Mesenchymal stem cell (in vitro differentiated cells and primary cell): ENCODE measurements around the gene ZNF22.

Source experiments
- DNase-seq: peaks from one replicate; pipeline ENCODE4 v3.0.0-alpha.2; 2013
- H2AFZ ChIP-seq: one replicate; pipeline ENCODE4 v1.6.1; 2013; ENCODE audit warnings: low read depth, mild to moderate bottlenecking, control low read depth, inconsistent platforms, low read length, moderate library complexity
- H2AK5ac ChIP-seq: 2 replicates; pipeline ENCODE4 v1.6.1; 2013; ENCODE audit warnings: low read length, moderate library complexity, mild to moderate bottlenecking, inconsistent platforms; ENCODE audit not compliant: severe bottlenecking
- H2BK120ac ChIP-seq: one replicate; pipeline ENCODE4 v1.6.1; 2013; ENCODE audit warnings: low read depth, mild to moderate bottlenecking, inconsistent platforms, low read length, moderate library complexity
- H2BK12ac ChIP-seq, 2 experiments: one replicate each; pipeline ENCODE4 v1.6.1; 2013; ENCODE audit warnings: inconsistent platforms in 2 of 2, low read length in 2 of 2, mild to moderate bottlenecking in 2 of 2, moderate library complexity in 2 of 2, control low read depth in 1 of 2
- H2BK15ac ChIP-seq: one replicate; pipeline ENCODE4 v1.6.1; 2013; ENCODE audit warnings: mild to moderate bottlenecking, low read depth, inconsistent platforms; ENCODE audit not compliant: poor library complexity, severe bottlenecking
- H2BK5ac ChIP-seq: 2 replicates; pipeline ENCODE4 v1.6.1; 2013; ENCODE audit warnings: low read depth, mild to moderate bottlenecking, low read length, control low read depth, inconsistent platforms; ENCODE audit not compliant: poor library complexity, severe bottlenecking
- H3K14ac ChIP-seq, 2 experiments: one replicate each; pipeline ENCODE4 v1.6.1; 2013; ENCODE audit warnings: inconsistent platforms in 2 of 2, low read length in 2 of 2, control low read depth in 1 of 2, mild to moderate bottlenecking in 1 of 2, moderate library complexity in 1 of 2
- H3K18ac ChIP-seq, 2 experiments: one replicate each; pipeline ENCODE4 v1.6.1; 2013; ENCODE audit warnings: inconsistent platforms in 2 of 2, low read length in 2 of 2, control low read depth in 1 of 2, low read depth in 1 of 2, mild to moderate bottlenecking in 1 of 2
- H3K23ac ChIP-seq, 2 experiments: one replicate each; pipeline ENCODE4 v1.6.1; 2013; ENCODE audit warnings: inconsistent platforms in 2 of 2, low read length in 2 of 2, mild to moderate bottlenecking in 2 of 2, moderate library complexity in 2 of 2, control low read depth in 1 of 2
- H3K27ac ChIP-seq: 2 replicates; pipeline ENCODE4 v1.5.1; 2013; ENCODE audit warnings: mild to moderate bottlenecking, moderate library complexity, low read length, control low read depth, inconsistent platforms; ENCODE audit not compliant: poor library complexity, severe bottlenecking
- H3K27me3 ChIP-seq, 2 experiments: 2 replicates each; pipeline versions ENCODE4 v1.6.1 to v1.7.0; 2013; ENCODE audit warnings: low read length in 2 of 2, mild to moderate bottlenecking in 2 of 2, moderate library complexity in 2 of 2, control low read depth in 1 of 2, inconsistent platforms in 1 of 2; ENCODE audit not compliant: control insufficient read depth in 1 of 2, insufficient read depth in 1 of 2
- H3K36me3 ChIP-seq, 2 experiments: 2 replicates each; pipeline versions ENCODE4 v1.6.1 to v1.7.0; 2013; ENCODE audit warnings: low read length in 2 of 2, control low read depth in 1 of 2, inconsistent platforms in 1 of 2, low read depth in 1 of 2, mild to moderate bottlenecking in 1 of 2; ENCODE audit not compliant: insufficient read depth in 2 of 2, control insufficient read depth in 1 of 2
- H3K4ac ChIP-seq, 2 experiments: one replicate each; pipeline ENCODE4 v1.6.1; 2013; ENCODE audit warnings: inconsistent platforms in 2 of 2, low read length in 2 of 2, mild to moderate bottlenecking in 2 of 2, moderate library complexity in 2 of 2, control low read depth in 1 of 2, low read depth in 1 of 2
- H3K4me1 ChIP-seq: 2 replicates; pipeline ENCODE4 v1.6.1; 2013; ENCODE audit warnings: low read depth, low read length, control low read depth; ENCODE audit not compliant: control insufficient read depth, insufficient read depth
- H3K4me2 ChIP-seq: 2 replicates; pipeline ENCODE4 v1.6.1; 2013; ENCODE audit warnings: low read length, mild to moderate bottlenecking, inconsistent platforms; ENCODE audit not compliant: poor library complexity, severe bottlenecking
- H3K4me3 ChIP-seq, 2 experiments: 2 replicates each; pipeline versions ENCODE4 v1.5.1 to v1.7.0; 2013; ENCODE audit warnings: low read length in 2 of 2, mild to moderate bottlenecking in 2 of 2, control low read depth in 1 of 2, low read depth in 1 of 2; ENCODE audit not compliant: insufficient read depth in 1 of 2
- H3K79me1 ChIP-seq: replicated peaks from 2 replicates; pipeline ENCODE4 v1.6.1; 2013; ENCODE audit warnings: mild to moderate bottlenecking, control low read depth, low read length, inconsistent platforms; ENCODE audit not compliant: poor library complexity, severe bottlenecking
- H3K9ac ChIP-seq: 2 replicates; pipeline ENCODE4 v1.7.0; 2013; ENCODE audit warnings: mild to moderate bottlenecking, low read length, moderate library complexity
- H3K9me3 ChIP-seq: 2 replicates; pipeline ENCODE4 v1.7.0; 2013; ENCODE audit warnings: mild to moderate bottlenecking, low read length; ENCODE audit not compliant: control insufficient read depth
- H4K8ac ChIP-seq: one replicate; pipeline ENCODE4 v1.6.1; 2013; ENCODE audit warnings: inconsistent platforms, mild to moderate bottlenecking, low read length, moderate library complexity
- H4K91ac ChIP-seq: one replicate; pipeline ENCODE4 v1.6.1; 2013; ENCODE audit warnings: mild to moderate bottlenecking, low read length, inconsistent platforms
- WGBS: methylation state at CpG from one replicate; pipeline ENCODE4 v1.1.7; 2013; ENCODE audit warnings: mixed read lengths; 5-methylcytosine and 5-hydroxymethylcytosine counted together

The ZNF22 gene

GRCh38 chr10:44992732-44993225, 7.9 kb upstream of the ZNF22 start:
- Histone ChIP-seq H3K23ac (no peak overlapping the region), H2BK5ac (no peak overlapping the region), H4K91ac (no peak overlapping the region), H3K27ac (no peak overlapping the region), H2BK120ac (no peak overlapping the region), H3K4ac (no peak overlapping the region), H3K18ac (no peak overlapping the region), H3K4me1 (peaks cover 21% of the 10 kb centered on the region), H3K79me1 (no peaks in the 10 kb centered on the region), H3K4me2 (no peak overlapping the region), H2BK15ac (no peak overlapping the region), H3K4me3 (no peak overlapping the region), H2AFZ (no peak overlapping the region), H3K36me3 (peaks cover 10 to 41% of the 10 kb centered on the region in 2 experiments), H4K8ac (no peak overlapping the region), H3K14ac (no peak overlapping the region), H3K27me3 (no peaks in the 10 kb centered on the region), H3K9ac (no peak overlapping the region), H2BK12ac (peak overlapping the region in 1 of 2 experiments; percentile 15), H2AK5ac (no peak overlapping the region), H3K9me3 (no peaks in the 10 kb centered on the region)
- DNase-seq: no peak
- WGBS: 93% methylated on average over 8 of the region's 8 CpGs

- Histone ChIP-seq H3K4me1 (peaks cover 21% of the 10 kb centered on the region), H4K91ac (peak overlapping the region; percentile 57), H3K4ac (peak overlapping the region in 1 of 2 experiments; percentile 38), H4K8ac (no peak overlapping the region), H3K4me3 (no peak overlapping the region), H3K18ac (peak overlapping the region in 1 of 2 experiments; percentile 38), H3K9me3 (no peaks in the 10 kb centered on the region), H3K27me3 (no peaks in the 10 kb centered on the region), H3K36me3 (peaks cover 10 to 40% of the 10 kb centered on the region in 2 experiments), H3K23ac (no peak overlapping the region), H2BK5ac (no peak overlapping the region), H2BK12ac (peak overlapping the region in 1 of 2 experiments; percentile 24), H3K27ac (no peak overlapping the region), H2AFZ (no peak overlapping the region), H2BK120ac (no peak overlapping the region), H3K4me2 (no peak overlapping the region), H3K14ac (no peak overlapping the region), H3K79me1 (no peaks in the 10 kb centered on the region), H2BK15ac (peak overlapping the region; percentile 26), H2AK5ac (no peak overlapping the region), H3K9ac (no peak overlapping the region)
- 96% methylated on average over 14 of the region's 14 CpGs for WGBS
- DNase-seq: no peak
Measured at GRCh38 chr10:44993226-44993921, 7.3 kb upstream of the ZNF22 start.

DNA sequence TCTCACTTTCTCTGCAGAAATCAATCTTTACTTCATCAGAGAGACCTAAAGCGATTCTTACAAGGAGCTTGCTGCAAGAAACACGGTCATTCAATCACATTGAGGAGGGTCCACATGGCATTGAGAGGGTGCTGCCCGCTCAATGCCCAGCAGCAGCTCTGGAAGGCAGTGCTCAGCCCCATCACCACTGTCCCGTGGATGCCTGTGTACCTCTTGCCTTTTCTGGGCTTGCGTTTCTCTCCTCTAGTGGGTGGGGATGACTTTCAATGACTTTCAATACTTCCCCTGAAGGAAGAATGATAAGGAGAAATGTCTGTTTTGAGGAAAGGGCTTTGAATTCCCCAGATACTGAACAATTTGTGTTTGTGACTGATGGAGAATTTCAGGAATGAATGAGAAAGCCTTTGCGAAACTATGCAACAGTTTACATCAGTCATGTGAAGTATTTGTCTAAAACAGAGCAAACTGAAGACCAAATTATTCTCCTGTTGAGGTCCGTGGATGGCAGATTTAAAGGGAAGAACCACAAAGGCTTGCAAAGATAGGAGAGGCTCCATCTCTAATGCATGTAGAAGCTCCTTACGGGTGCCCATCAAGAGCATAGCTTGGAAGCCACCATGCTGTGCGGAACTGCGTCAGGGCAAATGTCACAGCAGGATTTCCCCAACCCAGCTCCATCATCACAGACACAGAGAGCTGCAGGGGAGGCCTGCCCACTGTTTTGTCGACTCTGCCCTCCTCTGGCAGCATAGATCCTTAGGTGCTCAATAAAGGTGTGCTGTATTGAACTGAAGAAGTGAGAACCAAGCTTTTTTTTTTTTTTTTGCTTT, 6.6 kb upstream of the ZNF22 start:
- H3K18ac ChIP-seq: peak overlapping the region; percentile 13 to 38
- H2AK5ac ChIP-seq: no peak overlapping the region
- H2BK15ac ChIP-seq: no peak overlapping the region
- H2BK120ac ChIP-seq: no peak overlapping the region
- peaks cover 10 to 33% of the 10 kb centered on the region in 2 experiments for H3K36me3 ChIP-seq
- H3K14ac ChIP-seq: no peak overlapping the region
- no peak overlapping the region for H4K8ac ChIP-seq
- no peak overlapping the region for H3K9ac ChIP-seq
- H2BK5ac ChIP-seq: no peak overlapping the region
- no peaks in the 10 kb centered on the region for H3K27me3 ChIP-seq
- H3K4me1 ChIP-seq: peaks cover 21% of the 10 kb centered on the region
- peak overlapping the region in 1 of 2 experiments; percentile 47 for H2BK12ac ChIP-seq
- peak overlapping the region in 1 of 2 experiments; percentile 37 for H3K4ac ChIP-seq
- WGBS: 77% methylated on average over 10 of the region's 11 CpGs
- H4K91ac ChIP-seq: peak overlapping the region; percentile 62
- H3K9me3 ChIP-seq: no peaks in the 10 kb centered on the region
- H3K79me1 ChIP-seq: no peaks in the 10 kb centered on the region
- peak overlapping the region; percentile 1 for H3K27ac ChIP-seq
- peak; percentile 37 for DNase-seq
- no peak overlapping the region for H2AFZ ChIP-seq
- H3K4me3 ChIP-seq: no peak overlapping the region
- H3K23ac ChIP-seq: no peak overlapping the region
- no peak overlapping the region for H3K4me2 ChIP-seq
